NCI-H1436 treated with DMSO at 0.1 percent for 48 hours (cell line): Measurements from ENCODE around the gene GCK.
"Not testable (repeated sequence)": the region's sequence is repeated elsewhere in the genome, so short reads cannot be mapped to it uniquely, and the experiment has no call there.

Source experiments
- DNase-seq: peaks from one replicate; lab custom pipeline; 2025; lab: John Stamatoyannopoulos, UW

The GCK gene

DNA sequence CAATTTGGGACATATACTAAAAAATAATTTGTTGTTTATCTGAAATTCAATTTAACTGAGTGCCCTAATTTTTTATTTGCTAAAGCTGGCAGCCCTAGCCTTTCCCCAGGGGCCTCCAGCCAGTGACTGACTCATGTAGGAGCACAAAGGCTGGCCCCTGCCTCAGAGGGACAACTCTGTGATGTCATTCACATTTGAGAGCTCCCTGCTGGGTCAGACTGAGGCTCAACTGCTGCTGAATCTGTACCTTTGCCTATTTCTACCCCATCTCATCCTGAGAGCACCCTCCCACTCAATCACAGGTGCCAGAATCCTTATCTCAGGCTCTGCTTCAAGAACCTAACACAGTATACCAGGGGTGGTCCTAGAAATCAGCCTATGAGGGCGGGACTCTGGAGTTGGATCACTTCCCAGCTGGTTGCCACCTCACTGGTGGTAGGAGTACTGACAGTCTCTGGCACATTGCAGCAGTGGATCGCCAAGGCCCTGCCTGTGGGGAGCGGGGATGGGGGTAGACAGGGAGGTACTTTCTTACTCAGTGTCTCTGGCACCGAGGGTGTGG lies 11.6 kb downstream of the GCK start:
- DNase-seq = no peak

DNA sequence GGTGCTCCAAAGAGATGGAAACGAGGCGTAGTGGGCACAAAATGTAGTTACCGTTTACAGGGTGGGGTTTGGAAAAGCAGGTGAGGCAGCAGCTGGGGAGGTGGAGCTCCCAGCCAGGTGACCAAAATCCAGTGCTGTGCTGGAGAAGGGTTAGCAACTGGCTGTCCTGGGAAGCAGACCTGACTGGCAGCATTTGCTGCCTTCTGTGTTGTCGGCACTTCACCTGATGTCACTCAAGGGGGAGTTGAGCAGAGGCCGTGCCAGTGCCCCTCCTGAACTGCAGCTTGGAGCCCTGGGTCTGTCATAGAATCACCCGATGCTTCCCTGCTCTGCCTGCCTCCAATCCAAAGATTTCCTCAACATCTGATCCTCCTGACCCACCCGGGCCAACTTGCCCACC lies 12.8 kb downstream of the GCK start:
- no peak for DNase-seq

DNA sequence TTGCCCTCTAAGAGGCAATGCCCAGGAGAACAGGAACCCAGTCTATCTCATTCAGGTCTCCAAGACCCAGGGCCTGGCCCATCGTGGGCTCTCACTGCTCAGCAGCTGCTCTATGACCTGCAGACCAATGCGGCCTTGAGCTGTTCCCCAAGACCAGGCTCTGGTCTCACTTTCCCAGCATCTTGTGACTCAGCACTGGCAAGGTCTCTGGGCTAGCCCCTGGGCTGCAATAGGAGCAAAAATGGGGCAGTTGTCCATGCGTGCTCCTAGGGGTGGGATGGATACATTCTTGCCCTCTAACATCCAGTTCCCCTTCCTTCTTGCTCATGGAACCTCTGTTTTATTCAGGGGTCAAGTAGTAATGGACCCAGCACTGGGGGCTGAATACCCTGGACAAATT lies 13.5 kb downstream of the GCK start:
- no peak for DNase-seq

DNA sequence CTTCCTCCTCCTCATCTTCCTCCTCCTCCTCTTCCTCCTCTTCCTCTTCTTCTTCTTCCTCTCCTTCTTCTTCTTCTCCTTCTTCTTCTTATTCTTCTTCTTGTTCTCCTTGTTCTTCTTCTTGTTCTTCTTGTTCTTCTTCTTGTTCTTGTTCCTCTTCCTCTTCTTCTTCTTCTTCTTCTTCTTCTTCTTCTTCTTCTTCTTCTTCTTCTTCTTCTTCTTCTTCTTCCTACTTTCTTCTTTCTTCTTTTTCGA lies 14.6 kb downstream of the GCK start:
- not testable (repeated sequence) for DNase-seq

DNA sequence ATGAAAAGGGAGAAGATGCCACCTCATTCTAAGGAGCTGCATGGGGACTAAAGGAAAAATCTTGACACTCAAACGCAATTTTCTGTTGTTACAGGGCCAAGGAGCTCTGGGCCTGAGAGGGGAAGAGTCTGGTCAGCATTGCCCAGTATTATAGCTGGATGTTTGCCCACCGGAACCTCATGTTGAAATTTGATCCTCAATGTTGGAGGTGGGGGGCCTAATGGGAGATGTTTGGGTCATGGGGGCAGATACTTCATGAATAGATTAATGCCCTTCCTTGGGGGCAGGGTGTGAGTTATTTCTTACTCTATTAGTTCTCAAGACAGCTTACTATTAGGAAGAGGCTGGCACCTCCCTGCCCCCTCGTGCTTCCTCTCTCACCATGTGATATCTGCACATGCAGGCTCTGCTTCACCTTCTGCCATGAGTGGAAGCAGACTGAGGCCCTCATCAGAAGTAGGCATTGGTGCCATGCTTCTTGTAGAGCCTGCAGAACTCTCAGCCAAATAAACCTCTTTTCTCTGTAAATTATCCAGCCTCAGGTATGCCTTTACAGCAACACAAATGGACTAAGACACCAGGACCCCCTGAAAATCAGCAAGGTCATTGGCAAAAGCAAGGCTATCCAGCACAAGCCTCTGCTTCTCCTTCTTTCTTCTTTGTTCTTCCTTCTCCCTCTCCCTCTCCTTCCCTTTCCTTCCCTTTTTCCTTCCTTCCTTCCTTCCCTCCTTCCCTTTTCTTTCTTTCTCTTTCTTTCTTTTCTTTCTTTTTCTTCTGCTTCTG lies 15.1 kb downstream of the GCK start:
- no peak for DNase-seq

DNA sequence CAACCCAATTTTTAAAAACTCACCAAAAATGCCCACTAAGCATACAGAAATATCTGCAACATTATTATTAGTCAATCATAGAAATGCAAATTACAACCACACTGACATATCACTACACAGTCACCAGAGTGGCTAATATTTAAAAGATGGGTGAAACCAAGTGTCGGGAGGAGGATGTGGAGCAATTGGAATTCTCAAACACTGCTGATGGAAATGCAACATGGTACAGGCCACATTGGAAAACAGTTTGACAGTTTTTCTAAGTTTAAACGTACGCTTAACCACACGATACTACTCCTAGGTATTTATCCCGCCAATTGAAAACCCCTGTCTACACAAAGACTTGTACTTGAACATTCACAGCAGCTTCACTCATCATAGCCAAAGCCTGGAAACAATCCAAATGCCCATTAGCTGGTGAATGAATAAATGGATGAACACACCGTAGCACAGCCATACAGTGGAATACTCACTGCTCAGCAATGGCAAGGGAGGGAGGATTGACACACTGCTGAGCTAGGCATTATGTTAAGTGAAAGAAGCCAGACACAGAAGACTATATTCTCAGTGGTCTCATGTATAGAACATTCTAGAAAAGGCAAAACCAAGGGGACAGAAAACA lies 16.3 kb downstream of the GCK start:
- no peak for DNase-seq

DNA sequence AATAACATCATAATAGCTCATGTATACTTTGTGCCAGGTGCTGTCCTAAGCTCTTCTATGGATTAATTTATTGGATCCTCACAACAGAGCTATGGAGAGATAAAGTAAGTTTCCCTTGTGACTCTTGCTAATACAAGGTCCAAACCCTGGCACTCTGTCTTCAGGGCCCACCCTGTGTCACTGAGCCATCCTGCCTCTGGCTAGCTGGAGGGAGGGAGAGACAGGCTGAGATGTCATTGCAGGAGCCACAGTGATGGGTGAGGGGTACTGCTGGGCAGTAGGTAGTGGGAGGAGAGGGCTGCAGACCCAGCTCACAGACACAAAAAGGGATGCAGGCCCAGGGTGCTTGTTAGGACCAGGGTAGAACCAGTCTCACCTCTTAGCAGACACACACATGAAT lies 16.9 kb downstream of the GCK start:
- DNase-seq = no peak

DNA sequence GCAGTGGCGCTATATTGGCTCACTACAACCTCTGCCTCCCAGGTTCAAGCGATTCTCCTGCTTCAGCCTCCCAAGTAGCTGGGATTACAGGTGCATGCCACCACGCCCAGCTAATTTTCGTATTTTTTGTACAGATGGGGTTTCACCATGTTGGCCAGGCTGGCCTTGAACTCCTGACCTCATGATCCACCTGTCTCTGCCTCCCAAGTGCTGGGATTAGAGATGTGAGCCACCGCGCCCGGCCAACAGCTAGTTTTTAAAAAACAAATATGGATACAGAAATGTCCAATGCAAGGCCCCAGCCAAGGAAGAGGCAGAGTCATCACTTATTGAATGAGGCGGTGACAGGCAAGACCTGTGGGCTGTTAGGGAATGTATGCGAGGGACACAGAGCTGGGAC lies 17.3 kb downstream of the GCK start:
- DNase-seq = not testable (repeated sequence)

DNA sequence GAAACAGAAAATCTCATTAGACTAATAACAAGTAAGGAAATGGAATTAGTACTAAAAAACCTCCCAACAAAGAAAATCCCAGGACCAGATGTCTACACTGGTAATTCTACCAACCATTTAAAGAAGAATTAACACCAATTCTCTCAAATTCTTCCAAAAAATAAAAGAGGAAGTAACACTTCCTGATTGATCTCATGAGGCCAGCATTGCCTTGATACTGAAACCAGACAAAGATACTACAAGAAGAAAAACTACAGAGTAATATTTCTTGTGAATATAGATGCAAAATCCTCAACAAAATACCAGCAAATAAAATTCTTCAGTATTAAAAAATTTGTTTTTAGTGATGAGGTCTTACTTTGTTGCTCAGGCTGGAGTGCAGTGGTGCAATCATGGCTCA lies 21.3 kb downstream of the GCK start:
- DNase-seq = no peak

DNA sequence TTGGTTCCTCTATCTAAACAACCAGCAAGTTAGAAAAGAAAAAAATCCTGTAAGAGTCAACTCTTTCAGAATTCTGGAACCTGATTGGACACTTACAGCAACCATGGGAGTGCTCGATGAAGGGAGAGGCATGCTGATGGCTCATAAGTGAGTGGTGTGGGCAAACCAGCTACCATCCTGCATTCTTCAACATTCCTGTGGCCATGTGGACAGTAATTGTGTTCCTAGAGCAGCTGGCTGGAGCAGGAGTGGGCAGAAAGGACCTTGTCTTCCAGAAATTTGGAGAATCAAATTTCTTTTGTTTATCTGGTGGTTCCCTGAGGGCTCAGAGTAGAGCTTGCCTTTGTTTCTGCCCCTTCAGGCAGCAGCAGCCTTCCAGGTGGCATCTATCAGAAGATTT lies 25.6 kb downstream of the GCK start:
- DNase-seq = no peak

DNA sequence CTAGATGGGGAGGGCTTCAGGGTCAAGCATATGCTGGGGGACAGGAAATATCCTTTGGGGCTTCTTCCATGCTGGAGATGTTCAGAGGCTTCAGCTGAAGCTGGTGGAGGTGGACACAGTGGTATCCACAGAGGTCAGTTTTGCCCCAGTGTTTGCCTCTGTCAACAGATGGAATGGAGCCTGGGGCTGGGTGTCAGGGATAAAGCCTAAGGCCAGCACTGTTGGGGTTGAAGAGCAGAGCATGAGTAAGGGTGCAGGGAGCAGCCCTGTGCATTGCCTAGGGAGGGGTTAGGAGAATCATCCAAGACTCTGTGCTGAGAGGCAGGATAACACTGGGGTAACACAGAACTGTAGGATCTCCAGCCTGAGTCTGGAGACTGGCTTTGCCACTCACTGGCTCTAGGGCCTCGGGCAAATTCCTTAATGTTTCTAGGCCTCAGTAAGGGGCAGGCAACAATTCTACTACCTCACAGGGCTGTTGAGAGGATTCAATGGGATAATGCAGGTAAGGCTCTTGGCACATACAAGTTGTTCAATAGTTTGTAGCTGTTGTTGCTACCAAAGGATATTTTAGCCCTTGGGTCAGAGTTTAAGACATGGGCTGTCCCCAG lies 26.3 kb downstream of the GCK start:
- DNase-seq = no peak

DNA sequence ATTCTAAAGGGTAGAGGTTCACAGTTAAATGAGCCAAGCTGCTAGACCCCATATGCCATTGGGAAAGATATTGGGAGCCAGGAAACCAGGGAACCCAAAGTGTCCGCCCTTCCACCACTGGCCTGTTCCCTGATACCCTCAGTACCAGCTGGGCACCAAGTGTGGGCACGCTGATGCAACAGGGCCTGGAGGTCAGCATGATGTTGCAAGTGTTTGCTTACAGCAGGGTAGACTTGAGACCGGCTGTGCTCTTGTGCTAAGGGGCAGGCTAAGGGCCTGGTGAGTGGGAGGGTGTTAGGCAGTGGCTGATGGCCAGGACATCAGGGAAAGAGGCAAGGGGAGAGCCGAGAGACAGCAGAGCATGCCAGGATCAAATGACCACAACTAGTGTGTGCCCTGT lies 27.1 kb downstream of the GCK start:
- no peak for DNase-seq

DNA sequence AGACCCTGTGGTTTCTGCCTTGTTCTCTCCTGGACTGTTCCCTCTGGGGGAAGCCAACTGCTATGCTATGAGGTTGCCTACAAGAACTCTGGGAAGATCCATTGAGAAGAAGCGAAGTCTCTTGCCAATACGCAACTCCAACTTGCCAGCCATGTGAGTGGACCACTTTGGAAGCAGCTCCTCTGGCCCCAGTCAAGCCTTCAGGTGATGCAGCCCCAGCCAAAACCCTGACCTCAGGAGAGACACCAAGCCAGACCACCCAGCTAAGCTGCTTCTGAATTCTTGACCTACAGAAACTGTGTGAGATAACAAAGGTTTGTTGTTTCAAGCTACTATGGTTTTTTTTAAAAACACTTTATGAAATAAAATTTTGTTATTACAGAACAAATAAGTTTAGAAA lies 27.9 kb downstream of the GCK start:
- DNase-seq = no peak

DNA sequence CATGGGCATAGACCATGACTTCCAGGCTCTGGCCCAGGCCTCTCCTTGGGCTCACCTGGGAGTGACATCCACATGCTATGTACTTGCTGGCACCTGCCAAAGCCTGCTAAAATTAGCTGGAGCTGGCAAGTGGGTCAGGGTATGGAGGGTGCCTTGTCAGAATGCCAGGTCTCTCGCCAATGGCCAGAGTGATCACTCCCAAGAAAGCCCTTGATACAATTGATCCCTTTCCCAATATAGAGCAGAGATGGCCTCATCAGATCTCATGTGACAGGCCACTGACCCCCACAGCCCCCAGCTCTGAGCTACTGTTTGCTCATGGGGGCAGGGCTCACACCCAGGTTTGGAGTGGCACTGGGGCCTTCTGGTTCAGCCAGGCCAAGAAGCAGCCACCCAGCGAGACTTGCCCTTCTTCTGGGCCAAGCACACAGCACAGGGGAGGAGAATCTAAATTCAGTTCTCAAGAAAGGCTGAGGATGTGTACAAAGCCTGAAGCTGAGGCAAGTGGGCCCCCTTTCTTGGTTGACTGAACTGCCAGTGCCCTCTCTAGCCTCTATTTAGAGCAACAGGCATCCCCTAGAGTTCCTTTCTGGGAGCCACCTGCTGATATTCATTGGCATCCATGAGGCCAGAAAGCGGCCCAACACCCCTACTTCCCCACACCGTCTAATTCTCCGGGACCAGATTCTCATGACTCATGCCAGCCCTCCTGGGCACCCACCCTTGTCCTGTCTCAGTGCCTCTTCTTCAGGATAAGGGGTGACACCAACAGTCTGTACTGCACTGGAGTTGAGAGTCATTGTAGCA lies 29.2 kb downstream of the GCK start:
- no peak for DNase-seq

DNA sequence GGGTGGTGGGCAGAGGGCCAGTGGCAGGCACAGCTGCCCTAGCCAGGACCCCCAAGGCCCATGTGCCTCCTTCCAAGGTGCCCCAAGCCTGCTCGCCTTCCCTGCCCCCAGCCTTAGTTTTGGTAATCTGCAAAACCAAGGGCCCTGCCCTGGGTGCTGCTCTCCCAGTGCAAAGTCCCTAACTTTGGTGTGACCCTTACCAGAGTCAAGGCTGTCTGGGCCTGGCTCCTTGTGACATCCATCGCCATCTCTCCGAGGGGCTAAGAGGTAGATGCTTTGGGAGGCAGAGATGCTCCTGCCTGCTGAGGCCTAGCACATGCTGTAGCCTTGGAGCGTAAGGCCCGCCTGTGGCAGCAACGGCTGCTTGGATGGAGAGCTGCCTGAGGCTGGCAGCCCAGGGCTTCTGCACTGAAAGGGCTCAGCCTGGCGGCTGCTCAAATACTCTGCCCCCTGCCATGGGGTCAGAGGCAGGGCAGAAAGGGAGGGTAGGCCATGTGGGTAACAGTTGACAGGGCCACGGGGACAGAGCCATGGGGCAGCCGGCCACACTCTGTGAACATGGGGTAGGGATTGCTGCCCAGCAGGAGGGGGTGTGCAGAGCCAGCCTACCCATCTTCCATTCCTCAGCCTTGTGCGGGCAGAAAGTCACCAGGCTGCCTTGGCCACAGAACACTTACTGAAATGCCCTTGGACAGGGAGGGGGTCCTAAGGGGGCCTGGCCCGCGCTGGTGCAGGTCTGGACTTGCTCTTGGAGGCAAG lies 30.2 kb downstream of the GCK start:
- no peak for DNase-seq

DNA sequence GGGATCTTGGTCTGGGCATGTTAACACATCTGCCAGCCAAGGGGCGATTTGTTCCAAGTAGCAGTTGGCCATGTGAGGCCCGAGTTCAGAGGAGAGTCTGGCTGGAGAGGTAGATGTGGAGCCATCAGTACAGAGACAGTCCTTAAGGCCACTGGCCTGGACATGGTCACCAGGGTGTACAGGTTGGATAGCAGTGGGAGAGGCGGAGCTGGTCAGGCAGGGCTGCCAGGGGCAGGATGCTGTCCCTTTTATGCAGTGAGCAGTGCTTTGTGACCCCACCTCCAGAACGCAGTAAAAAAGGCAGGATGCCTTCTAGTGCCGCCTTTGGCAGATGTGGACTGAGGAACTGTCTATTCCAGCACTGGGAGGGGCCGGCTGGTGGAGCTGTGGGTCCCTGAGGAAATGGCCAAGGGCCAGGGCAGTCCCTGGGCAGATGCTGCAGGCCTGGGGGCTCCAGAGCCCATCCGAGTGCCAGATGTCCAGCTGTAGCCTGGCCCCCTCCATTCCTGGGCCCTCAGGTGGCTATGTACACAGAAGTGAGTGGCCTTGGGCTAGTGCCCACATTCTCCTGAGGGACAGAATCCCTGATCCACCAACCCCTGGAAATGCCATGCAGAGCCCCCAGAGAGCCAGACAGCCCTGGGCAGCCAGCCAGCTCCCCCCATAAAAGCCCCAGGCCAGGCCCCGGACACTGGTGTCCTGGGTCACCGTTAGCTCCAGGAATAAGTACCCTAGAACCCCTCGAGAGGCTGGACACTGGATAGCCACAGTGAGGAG lies 31.0 kb downstream of the GCK start:
- no peak for DNase-seq

DNA sequence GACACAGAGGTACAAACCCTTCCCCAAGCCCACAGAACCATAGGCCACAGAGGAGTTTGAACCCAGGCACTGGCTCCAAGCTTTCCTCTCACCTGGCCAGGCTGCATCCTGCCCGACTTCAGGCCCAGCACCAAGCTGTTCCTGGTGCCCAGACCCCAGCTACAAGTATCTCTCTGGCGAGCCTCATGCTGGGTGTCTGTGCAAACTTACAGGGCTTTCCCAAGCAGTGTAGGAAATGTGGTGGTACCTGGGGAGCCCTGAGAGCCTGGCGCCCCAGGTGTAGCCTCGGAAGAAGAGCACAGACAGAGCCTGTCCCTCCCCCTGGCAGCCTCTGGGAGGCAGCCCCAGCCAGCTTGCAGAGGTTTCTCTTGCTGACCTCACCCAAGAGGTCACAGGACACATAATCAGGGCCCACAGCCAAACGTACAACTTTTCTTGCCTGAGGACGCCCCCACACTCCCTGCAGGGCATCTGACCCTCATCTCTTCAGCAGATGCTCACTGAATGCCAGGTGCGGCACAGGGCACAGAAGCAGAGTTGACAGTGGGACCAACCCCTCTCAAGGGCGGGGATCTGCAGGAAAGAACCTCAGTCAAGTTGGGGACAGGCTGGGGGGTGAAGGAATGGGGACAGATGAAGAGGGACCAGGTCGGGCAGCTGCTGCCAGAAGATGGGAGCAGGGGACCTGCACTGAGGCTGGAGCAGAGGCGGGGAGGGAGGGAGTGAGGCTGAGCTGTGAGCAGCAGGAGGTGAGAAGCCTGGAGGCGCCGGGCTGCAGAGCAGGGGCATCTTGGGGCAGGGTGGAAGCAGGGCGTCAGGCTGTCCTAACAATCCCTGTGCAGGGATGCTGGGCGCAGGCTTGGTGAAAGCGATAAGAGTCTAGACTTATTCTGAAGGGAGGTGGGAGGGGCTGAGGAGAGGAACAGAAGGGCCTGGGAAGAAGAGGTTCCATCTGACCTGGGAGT lies 31.8 kb downstream of the GCK start:
- no peak for DNase-seq

DNA sequence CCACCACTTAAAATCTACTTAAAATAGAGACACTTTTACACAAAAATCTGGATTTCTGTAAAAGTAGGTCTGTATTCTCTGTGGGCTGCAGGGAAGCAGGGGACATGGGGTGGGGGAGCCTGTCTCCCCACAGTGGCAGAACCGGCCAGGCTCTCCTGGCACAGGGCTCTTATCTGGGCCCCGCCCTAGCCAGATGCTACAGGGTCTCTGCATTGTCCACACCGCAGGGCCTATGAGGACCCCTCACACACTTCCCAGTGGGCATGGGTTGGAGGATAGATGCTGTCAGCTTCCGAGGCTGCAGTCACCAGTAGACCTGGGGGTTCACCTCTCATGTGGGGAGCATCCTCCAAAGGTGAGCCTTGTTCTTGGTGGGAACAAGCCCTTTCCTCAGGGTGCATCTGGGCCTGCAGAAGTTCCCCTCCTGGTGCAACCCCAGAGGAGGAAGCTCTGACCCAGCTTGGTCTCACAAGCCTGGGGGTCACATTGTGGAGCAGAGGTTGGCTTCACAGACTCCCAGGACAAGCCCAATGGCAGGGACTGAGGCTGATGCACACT lies 32.7 kb downstream of the GCK start:
- DNase-seq = no peak
